Kidney (tissue), 14 donors: ENCODE data around the gene PDE4C. TPM values are rescaled to one million over a fixed set of nuclear protein-coding genes. Genes with fewer than 3 reads are reported as not detected.
"Not testable (repeated sequence)": the region's sequence is repeated elsewhere in the genome, so short reads cannot be mapped to it uniquely, and the experiment has no call there.

Experiments used
- DNase-seq, 5 donors: peaks; one replicate each; pipeline ENCODE4 v3.0.0-alpha.2; 2013 to 2020
- FAIRE-seq: peaks from 2 replicates; lab custom pipeline; 2012; peaks lifted over from hg19 to GRCh38; lab: Jason Lieb, UNC
- H3K27ac ChIP-seq, 2 donors: one replicate each; pipeline ENCODE4 v1.7.0; 2013; ENCODE audit warnings: low read depth in 2 of 2, low read length in 2 of 2, inconsistent platforms in 1 of 2
- H3K27me3 ChIP-seq: one replicate; pipeline ENCODE4 v1.7.1; 2013; ENCODE audit warnings: low read length, inconsistent platforms; ENCODE audit not compliant: control insufficient read depth, insufficient read depth
- H3K36me3 ChIP-seq, 3 donors: one replicate each; pipeline versions ENCODE4 v1.7.0 to v1.7.1; 2013; ENCODE audit warnings: low read length in 3 of 3, control low read depth in 1 of 3, inconsistent platforms in 1 of 3; ENCODE audit not compliant: insufficient read depth in 3 of 3, control insufficient read depth in 2 of 3
- H3K4me1 ChIP-seq, 3 donors: one replicate each; pipeline versions ENCODE4 v1.7.0 to v1.7.1; 2013; ENCODE audit warnings: low read length in 3 of 3, inconsistent platforms in 1 of 3, low read depth in 1 of 3; ENCODE audit not compliant: control insufficient read depth in 2 of 3, insufficient read depth in 2 of 3
- H3K4me3 ChIP-seq, 3 donors: one replicate each; pipeline versions ENCODE4 v1.7.0 to v1.8.1; 2013; ENCODE audit warnings: low read length in 3 of 3, control low read depth in 1 of 3, inconsistent platforms in 1 of 3
- H3K9ac ChIP-seq, 3 donors: one replicate each; pipeline versions ENCODE4 v1.7.0 to v1.7.1; 2013; ENCODE audit warnings: low read length in 3 of 3, control low read depth in 1 of 3, inconsistent platforms in 1 of 3
- H3K9me3 ChIP-seq, 3 donors: one replicate each; pipeline versions ENCODE4 v1.7.0 to v1.7.1; 2013; ENCODE audit warnings: low read length in 3 of 3, control low read depth in 1 of 3, inconsistent platforms in 1 of 3; ENCODE audit not compliant: control insufficient read depth in 2 of 3, insufficient read depth in 1 of 3
- CTCF ChIP-seq: IDR thresholded peaks from 3 replicates; pipeline ENCODE4 v1.5.1; 2012; ENCODE audit warnings: mild to moderate bottlenecking, moderate library complexity, borderline replicate concordance; ENCODE audit not compliant: insufficient read depth; ENCODE audit errors: extremely low read depth
- intact Hi-C: fragments of 100-400 bp; cut with DNase I; formaldehyde crosslinking; loops from one replicate; pipeline ENCODE4 v1.11.1; 2022
- polyA plus RNA-seq: library from polyadenylated mRNA; stranded (reverse); fragments of 350-450 nt; fragmentation: Illumina TruSeq; extraction: RNeasy Lipid Tissue Mini Kit (QIAGEN cat#74804); gene quantifications from one replicate; pipeline ENCODE4 v1.2.3, GENCODE V29; 2014; ENCODE audit warnings: low read depth, low replicate concordance; ENCODE audit not compliant: insufficient read depth
- total RNA-seq: library from RNA; stranded (reverse); fragmentation: NEBNext Ultra II Directional; extraction: Animal tissue kit (Norgen Biotek cat#: 25700); gene quantifications from one replicate; pipeline ENCODE4 v1.2.1, GENCODE V29; 2021
- donor health status: control.
- donor health status: control.
- donor health status: control.
- donor health status: control.
- donor health status: control.
- donor health status: DM: yes; HTN: yes; CAD: no.
- donor health status: Normal renal cell carcinoma (clear cell type).

PDE4C gene
- total and polyA plus RNA-seq, 2 donors from 2014 or later, result 2.0 TPM; not detected in 1

GRCh38 chr19:18211683-18212082, 14.6 kb downstream of the PDE4C start:
- Histone ChIP-seq H3K4me1 (no peaks in the 10 kb centered on the region), H3K9ac (no peak overlapping the region), H3K27ac (no peak overlapping the region), H3K4me3 (no peak overlapping the region), H3K36me3 (no peaks in the 10 kb centered on the region), H3K27me3 (no peaks in the 10 kb centered on the region), H3K9me3 (no peaks in the 10 kb centered on the region)
- TF ChIP-seq CTCF, result no peak
- DNase-seq (no peak), FAIRE-seq (no peak)
- intact Hi-C loops, result no loop called here

GRCh38 chr19:18209912-18210311, 16.3 kb downstream of the PDE4C start:
- H3K4me1 ChIP-seq, DNase-seq, H3K36me3 ChIP-seq, H3K4me3 ChIP-seq, H3K9ac ChIP-seq, H3K27me3 ChIP-seq, H3K27ac ChIP-seq, FAIRE-seq, intact Hi-C loops, H3K9me3 ChIP-seq: not testable (repeated sequence)

GRCh38 chr19:18208098-18208951, 17.9 kb downstream of the PDE4C start:
- Histone ChIP-seq H3K4me1 (peaks cover 0 to 6% (median 3%) of the 10 kb centered on the region in 3 donors), H3K27me3 (no peaks in the 10 kb centered on the region), H3K27ac (no peak overlapping the region), H3K36me3 (no peaks in the 10 kb centered on the region), H3K9me3 (no peaks in the 10 kb centered on the region), H3K9ac (no peak overlapping the region), H3K4me3 (no peak overlapping the region)
- intact Hi-C loops, result no loop called here
- DNase-seq (peak in 3 of 5 donors; percentile 46 to 92 (median 78)), FAIRE-seq (no peak)
- peak; percentile 50 for TF ChIP-seq CTCF

GRCh38 chr19:18206018-18206417, 20.2 kb downstream of the PDE4C start:
- FAIRE-seq, result no peak
- no peaks in the 10 kb centered on the region for H3K9me3 ChIP-seq
- peak overlapping the region; percentile 93 to 95 for H3K27ac ChIP-seq
- TF ChIP-seq CTCF, result no peak
- intact Hi-C loops, result no loop called here
- DNase-seq, result no peak
- no peaks in the 10 kb centered on the region for H3K27me3 ChIP-seq
- H3K9ac ChIP-seq, result peak overlapping the region in 1 of 3 donors; percentile 92
- H3K4me3 ChIP-seq, result peak overlapping the region in 1 of 3 donors; percentile 71
- H3K4me1 ChIP-seq, result peaks cover 0 to 16% (median 3%) of the 10 kb centered on the region in 3 donors
- peaks cover 0 to 2% (median 0%) of the 10 kb centered on the region in 3 donors for H3K36me3 ChIP-seq
